ENCODE results near the gene PHEX.

DNA sequence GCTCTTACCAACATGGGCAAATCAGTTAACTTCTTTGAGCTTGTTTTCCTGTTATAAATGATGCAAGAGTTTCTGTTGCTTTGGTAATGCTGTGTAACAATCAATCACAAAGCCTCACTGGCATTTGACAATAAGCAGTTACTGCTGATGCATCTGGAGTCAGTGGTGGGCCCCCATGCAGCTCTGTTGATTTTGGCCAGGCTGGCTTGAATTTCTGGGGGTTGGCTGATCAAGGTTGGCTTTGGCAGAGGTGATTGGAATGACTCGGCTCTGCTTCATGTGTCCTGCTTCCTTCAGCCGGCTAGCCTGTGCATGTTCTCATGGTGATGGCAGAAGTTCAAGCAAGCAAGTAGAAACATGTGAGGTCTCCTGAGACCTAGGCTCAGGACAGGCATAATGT is 90.4 kb downstream of the PHEX start:
- TF ChIP-seq, protein P1, sequence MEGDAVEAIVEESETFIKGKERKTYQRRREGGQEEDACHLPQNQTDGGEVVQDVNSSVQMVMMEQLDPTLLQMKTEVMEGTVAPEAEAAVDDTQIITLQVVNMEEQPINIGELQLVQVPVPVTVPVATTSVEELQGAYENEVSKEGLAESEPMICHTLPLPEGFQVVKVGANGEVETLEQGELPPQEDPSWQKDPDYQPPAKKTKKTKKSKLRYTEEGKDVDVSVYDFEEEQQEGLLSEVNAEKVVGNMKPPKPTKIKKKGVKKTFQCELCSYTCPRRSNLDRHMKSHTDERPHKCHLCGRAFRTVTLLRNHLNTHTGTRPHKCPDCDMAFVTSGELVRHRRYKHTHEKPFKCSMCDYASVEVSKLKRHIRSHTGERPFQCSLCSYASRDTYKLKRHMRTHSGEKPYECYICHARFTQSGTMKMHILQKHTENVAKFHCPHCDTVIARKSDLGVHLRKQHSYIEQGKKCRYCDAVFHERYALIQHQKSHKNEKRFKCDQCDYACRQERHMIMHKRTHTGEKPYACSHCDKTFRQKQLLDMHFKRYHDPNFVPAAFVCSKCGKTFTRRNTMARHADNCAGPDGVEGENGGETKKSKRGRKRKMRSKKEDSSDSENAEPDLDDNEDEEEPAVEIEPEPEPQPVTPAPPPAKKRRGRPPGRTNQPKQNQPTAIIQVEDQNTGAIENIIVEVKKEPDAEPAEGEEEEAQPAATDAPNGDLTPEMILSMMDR (optimal IDR thresholded peaks at IDR 0.05 in 1 of 3, IDR thresholded peaks at IDR 0.05 in 1 of 3, conservative IDR thresholded peaks at IDR 0.05 in 1 of 3; ENCODE audit: extremely low read depth in 1 of 3, insufficient read depth in 2 of 3, low read length in 3 of 3): no peak
- no peak for TF ChIP-seq EZH2 (IDR thresholded peaks at IDR 0.05; ENCODE audit: low read length)
